ENCODE measurements around the gene CD226. TPM values are rescaled to one million over a fixed set of nuclear protein-coding genes. Genes with fewer than 3 reads are reported as not detected.
"Not testable (repeated sequence)": the region's sequence is repeated elsewhere in the genome, so short reads cannot be mapped to it uniquely, and the experiment has no call there.

Gene CD226
- total and polyA plus RNA-seq, 10 of the 15 experiments (the other 5 are each of a cell fraction or from before 2014, with no cell fraction given), result 12.9 to 68.8 (median 47.3) TPM

DNA sequence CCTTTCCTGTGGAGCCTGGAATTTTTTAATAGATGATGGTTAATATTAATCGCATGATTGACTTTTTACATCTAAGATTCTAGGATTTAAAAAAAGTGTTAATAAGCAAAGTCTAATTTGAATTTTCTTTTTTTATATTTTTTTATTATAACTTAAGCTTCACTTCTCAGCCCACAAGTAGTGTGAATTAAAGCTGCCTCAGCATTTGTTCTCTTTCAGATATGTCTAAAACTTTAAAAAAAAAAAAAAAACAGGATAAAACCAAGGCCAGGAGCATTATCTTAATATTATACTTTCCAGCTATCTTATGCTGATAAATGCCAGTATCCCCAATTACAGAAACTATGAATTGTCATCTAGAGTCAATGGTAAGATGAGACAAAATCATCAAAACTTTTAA, 109.7 kb downstream of the CD226 start:
- WGBS (ENCODE audit: insufficient coverage, insufficient replicate concordance, low lambda C conversion rate, missing lambda C conversion rate), result 96% methylated on average over 1 of the region's 1 CpG
- intact Hi-C loops (cut with micrococcal nuclease; ENCODE audit: unreplicated experiment) (no loop called here), in situ Hi-C loops (cut with MboI) (no loop called here)
- CTCF ChIA-PET, result interaction anchor here (0.6 to 0.8 kb wide), 2 partner anchors 11 to 106 kb away, joined by 3 to 4 read pairs; no protein-coding TSS in a partner anchor
- Histone ChIP-seq H4K20me1 (ENCODE audit: control insufficient read depth, insufficient read depth) (no peaks in the 10 kb centered on the region), H3K27ac (ENCODE audit: control insufficient read depth, insufficient read depth) (no peak overlapping the region), H3K27me3 (replicated peaks in 1 of 2; ENCODE audit: control insufficient read depth in 2 of 2, insufficient read depth in 2 of 2, low read length in 1 of 2) (no peaks in the 10 kb centered on the region), H3K4me3 (no peak overlapping the region), H3K4me2 (ENCODE audit: control insufficient read depth, insufficient read depth) (no peak overlapping the region), H3K4me1 (ENCODE audit: control insufficient read depth, insufficient read depth, low read length) (no peaks in the 10 kb centered on the region), H3K36me3 (ENCODE audit: control insufficient read depth in 2 of 2, insufficient read depth in 2 of 2, low read length in 1 of 2) (no peaks in the 10 kb centered on the region), H3K79me2 (ENCODE audit: control insufficient read depth, insufficient read depth, low read length) (no peaks in the 10 kb centered on the region), H2AFZ (ENCODE audit: control insufficient read depth, low read depth, low read length) (no peak overlapping the region), H3K9me3 (replicated peaks; ENCODE audit: control insufficient read depth, insufficient read depth, low read length) (no peaks in the 10 kb centered on the region), H3K9ac (ENCODE audit: control insufficient read depth, insufficient read depth, low read length) (no peak overlapping the region)
- TF ChIP-seq RCOR1 (conservative IDR thresholded peaks at IDR 0.05; ENCODE audit: low read depth, low read length), result no peak
- ATAC-seq (no peak), FAIRE-seq (no peak), DNase-seq (ENCODE audit: low read depth, low spot score) (no peak)
- SMC1A ChIA-PET (ENCODE audit: uncharacterized antibody, unreplicated experiment), result interaction anchor here (1.1 to 1.6 kb wide), 2 partner anchors 16 to 232 kb away, joined by 4 to 5 read pairs; no protein-coding TSS in a partner anchor
- POLR2A ChIA-PET, result interaction anchor here (0.6 kb wide), 1 partner anchor 194 kb away, joined by 3 read pairs; no protein-coding TSS in a partner anchor
- BruUV-seq (replicated peaks), result no TSS peak
- RAD21 ChIA-PET (ENCODE audit: unreplicated experiment), result no interaction called here

DNA sequence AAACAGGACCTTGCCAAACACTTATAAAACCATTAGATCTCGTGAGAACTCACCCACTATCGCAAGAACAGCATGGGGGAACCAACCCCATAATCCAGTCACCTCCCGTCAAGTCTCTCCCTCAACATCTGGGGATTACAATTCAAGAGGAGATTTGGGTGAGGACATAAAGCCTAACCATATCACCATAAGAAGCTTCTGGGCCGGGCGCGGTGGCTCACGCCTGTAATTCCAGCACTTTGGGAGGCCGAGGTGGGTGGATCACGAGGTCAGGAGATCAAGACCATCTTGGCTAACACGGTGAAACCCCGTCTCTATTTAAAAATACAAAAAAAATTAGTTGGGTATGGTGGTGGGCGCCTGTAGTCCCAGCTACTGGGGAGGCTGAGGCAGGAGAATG, 112.7 kb downstream of the CD226 start:
- CTCF ChIA-PET, result interaction anchor here (1.2 kb wide), 1 partner anchor 47 kb away, joined by 4 read pairs; no protein-coding TSS in a partner anchor
- SMC1A ChIA-PET (ENCODE audit: uncharacterized antibody, unreplicated experiment); H4K20me1 ChIP-seq (ENCODE audit: control insufficient read depth, insufficient read depth); H2AFZ ChIP-seq (ENCODE audit: control insufficient read depth, low read depth, low read length); H3K9ac ChIP-seq (ENCODE audit: control insufficient read depth, insufficient read depth, low read length); H3K79me2 ChIP-seq (ENCODE audit: control insufficient read depth, insufficient read depth, low read length); in situ Hi-C loops (cut with MboI); FAIRE-seq; H3K27me3 ChIP-seq (replicated peaks in 1 of 2; ENCODE audit: control insufficient read depth in 2 of 2, insufficient read depth in 2 of 2, low read length in 1 of 2); H3K4me2 ChIP-seq (ENCODE audit: control insufficient read depth, insufficient read depth); H3K9me3 ChIP-seq (replicated peaks; ENCODE audit: control insufficient read depth, insufficient read depth, low read length); RAD21 ChIA-PET (ENCODE audit: unreplicated experiment); H3K4me3 ChIP-seq; H3K36me3 ChIP-seq (ENCODE audit: control insufficient read depth in 2 of 2, insufficient read depth in 2 of 2, low read length in 1 of 2); ATAC-seq; intact Hi-C loops (cut with micrococcal nuclease; ENCODE audit: unreplicated experiment); H3K27ac ChIP-seq (ENCODE audit: control insufficient read depth, insufficient read depth); BruUV-seq (replicated peaks); POLR2A ChIA-PET; DNase-seq (ENCODE audit: low read depth, low spot score); H3K4me1 ChIP-seq (ENCODE audit: control insufficient read depth, insufficient read depth, low read length): not testable (repeated sequence)
- WGBS (ENCODE audit: insufficient coverage, insufficient replicate concordance, low lambda C conversion rate, missing lambda C conversion rate), result 64% methylated on average over 12 of the region's 12 CpGs
